ENCODE data around the gene CCT8.

CCT8 gene

GRCh38 chr21:29076731-29077640 lies 3.5 kb upstream of the CCT8 start:
- DNase-seq, result peak; percentile 45 to 73

- DNase-seq, result no peak
Observed at GRCh38 chr21:29075706-29076466, 2.4 kb upstream of the CCT8 start.

- no peak for DNase-seq
Observed at GRCh38 chr21:29074783-29075182, 1.3 kb upstream of the CCT8 start.

- DNase-seq, result no peak
Observed at GRCh38 chr21:29074007-29074376, 544 bp upstream of the CCT8 start.

- no peak for DNase-seq
Observed at GRCh38 chr21:29072873-29073221, 601 bp downstream of the CCT8 start.

GRCh38 chr21:29064850-29065481 lies 8.5 kb downstream of the CCT8 start:
- no peak for DNase-seq

GRCh38 chr21:29056538-29057050 lies 16.9 kb downstream of the CCT8 start:
- DNase-seq, result no peak

- DNase-seq, result no peak
Observed at GRCh38 chr21:29056005-29056404, 17.4 kb downstream of the CCT8 start.

GRCh38 chr21:29055080-29055479 lies 18.4 kb downstream of the CCT8 start:
- DNase-seq, result no peak

- no peak for DNase-seq
Observed at GRCh38 chr21:29053656-29054055, 19.8 kb downstream of the CCT8 start.

GRCh38 chr21:29053011-29053553 lies 20.4 kb downstream of the CCT8 start:
- DNase-seq, result no peak

GRCh38 chr21:29052224-29052623 lies 21.2 kb downstream of the CCT8 start:
- DNase-seq, result no peak

GRCh38 chr21:29034678-29035077 lies 38.8 kb downstream of the CCT8 start:
- no peak for DNase-seq

GRCh38 chr21:29033871-29034270 lies 39.6 kb downstream of the CCT8 start:
- no peak for DNase-seq

GRCh38 chr21:29033301-29033700 lies 40.1 kb downstream of the CCT8 start:
- no peak for DNase-seq

GRCh38 chr21:29030909-29031308 lies 42.5 kb downstream of the CCT8 start:
- DNase-seq, result no peak

- DNase-seq, result no peak
Observed at GRCh38 chr21:29029524-29029923, 43.9 kb downstream of the CCT8 start.

GRCh38 chr21:29025328-29025713 lies 48.1 kb downstream of the CCT8 start:
- DNase-seq, result no peak

GRCh38 chr21:29024474-29025327 lies 48.7 kb downstream of the CCT8 start, which contains the start of gene USP16:
TSS of gene USP16 (plus strand) at chr21:29024668. CDS start at chr21:29027914, 3,246 bp downstream.
- DNase-seq, result peak; percentile 89 to 93

- peak in 1 of 2 experiments; percentile 6 for DNase-seq
Observed at GRCh38 chr21:29022166-29022565, 51.3 kb downstream of the CCT8 start.

- DNase-seq, result no peak
Observed at GRCh38 chr21:29018540-29018939, 54.9 kb downstream of the CCT8 start.

GRCh38 chr21:29017639-29018237 lies 55.7 kb downstream of the CCT8 start:
- no peak for DNase-seq

All from stimulated activated CD4-positive, alpha-beta T cell treated with anti-CD3 and anti-CD28 coated beads, Interleukin-4, amount 100 ng/mL, for 4 hours (primary cell).